ENCODE data around the gene ABHD17A.

DNA sequence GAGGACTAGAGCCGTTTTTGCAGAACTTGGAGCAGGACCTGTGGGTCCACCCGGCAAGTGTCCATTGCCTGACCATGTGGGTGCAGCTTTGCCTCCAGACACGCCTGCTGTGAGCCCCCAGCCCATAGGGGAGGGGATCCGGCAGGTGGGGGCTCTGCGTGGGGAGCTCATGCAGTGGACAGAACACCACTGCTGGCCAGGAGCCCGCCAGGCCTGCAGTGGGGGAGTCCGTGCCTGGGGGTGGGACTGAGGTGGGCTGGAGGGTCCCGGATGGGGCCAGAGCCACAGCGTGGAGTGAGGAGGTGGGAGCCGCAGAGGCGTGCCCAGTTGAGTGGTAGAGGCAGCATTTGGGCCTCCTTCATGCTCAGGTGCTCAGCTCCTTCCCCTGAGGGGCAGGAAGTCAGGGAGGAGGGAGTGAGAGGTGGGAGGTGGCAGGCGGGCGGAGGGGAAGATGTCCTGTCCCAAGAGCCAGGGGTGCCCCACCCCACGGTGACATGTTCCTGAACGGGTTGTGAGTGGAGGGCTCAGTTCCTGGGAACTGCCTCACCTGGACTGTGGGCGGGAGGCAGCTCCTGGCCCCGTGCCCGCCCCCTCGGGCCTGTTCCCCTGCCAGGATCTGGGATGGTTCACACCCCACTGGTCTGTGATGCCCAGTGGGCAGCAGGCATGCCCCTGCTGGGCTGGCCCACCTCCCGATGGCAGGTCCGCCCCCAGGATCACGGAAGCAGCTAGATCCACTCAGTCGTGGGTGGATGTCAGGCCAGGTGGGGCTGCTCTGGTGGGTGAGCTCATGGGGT lies 28.7 kb upstream of the ABHD17A start:
- TF ChIP-seq ZNF274 (IDR thresholded peaks at IDR 0.05; ENCODE audit: low read depth, low read length) = no peak
- no peak for TF ChIP-seq SUZ12 (IDR thresholded peaks at IDR 0.05; ENCODE audit: extremely low read depth, insufficient read depth, insufficient read length)
